Smooth muscle cell (in vitro differentiated cells): Measurements from ENCODE around the gene SMIM38. TPM values are rescaled to one million over a fixed set of nuclear protein-coding genes. Genes with fewer than 3 reads are reported as not detected.

Experiments
- DNase-seq: peaks from one replicate; lab custom pipeline; 2025; ENCODE audit not compliant: unreplicated experiment; lab: John Stamatoyannopoulos, UW
- H2AFZ ChIP-seq: fragments of 200-600 bp; sonication (generic); 2 replicates; pipeline ENCODE4 v1.6.0; 2016; ENCODE audit warnings: antibody characterized with exemption, low read depth, mild to moderate bottlenecking
- H3F3A ChIP-seq: fragments of 200-600 bp; sonication (generic); 2 replicates; pipeline ENCODE4 v1.6.0; 2017; ENCODE audit warnings: antibody characterized with exemption, low read depth
- H3K27ac ChIP-seq: fragments of 200-600 bp; sonication (generic); 2 replicates; pipeline ENCODE4 v1.5.1; 2016; ENCODE audit warnings: low read depth, mild to moderate bottlenecking
- H3K27me3 ChIP-seq: fragments of 200-600 bp; sonication (generic); 2 replicates; pipeline ENCODE4 v1.6.1; 2016; ENCODE audit warnings: low read depth, mild to moderate bottlenecking
- H3K36me3 ChIP-seq: fragments of 200-600 bp; sonication (generic); 2 replicates; pipeline ENCODE4 v1.5.1; 2016; ENCODE audit warnings: low read depth
- H3K4me1 ChIP-seq: fragments of 200-600 bp; sonication (generic); 2 replicates; pipeline ENCODE4 v1.5.1; 2016; ENCODE audit warnings: low read depth
- H3K4me2 ChIP-seq: fragments of 200-600 bp; sonication (generic); 2 replicates; pipeline ENCODE4 v1.6.0; 2016; ENCODE audit warnings: mild to moderate bottlenecking
- H3K4me3 ChIP-seq: fragments of 200-600 bp; sonication (generic); 2 replicates; pipeline ENCODE4 v1.5.1; 2016; ENCODE audit warnings: mild to moderate bottlenecking
- H3K79me2 ChIP-seq: fragments of 200-600 bp; sonication (generic); 2 replicates; pipeline ENCODE4 v1.6.0; 2016; ENCODE audit warnings: low read depth, mild to moderate bottlenecking
- H3K9ac ChIP-seq: fragments of 200-600 bp; sonication (generic); 2 replicates; pipeline ENCODE4 v1.6.0; 2016; ENCODE audit warnings: low read depth
- H3K9me3 ChIP-seq: fragments of 200-600 bp; sonication (generic); replicated peaks from 2 replicates; pipeline ENCODE4 v1.5.1; 2016; ENCODE audit warnings: low read depth
- H4K20me1 ChIP-seq: fragments of 200-600 bp; sonication (generic); 2 replicates; pipeline ENCODE4 v1.6.0; 2016; ENCODE audit warnings: low read depth
- CTCF ChIP-seq: fragments of 200-600 bp; sonication (generic); IDR thresholded peaks from 2 replicates; pipeline ENCODE4 v1.5.1; 2017; ENCODE audit warnings: borderline replicate concordance, mild to moderate bottlenecking, antibody characterized with exemption; ENCODE audit not compliant: insufficient read depth, poor library complexity, severe bottlenecking
- whole genome bisulfite sequencing: methylation state at CpG from one replicate; pipeline ENCODE4 v1.1.7; 2016; ENCODE audit warnings: low lambda C conversion rate; 5-methylcytosine and 5-hydroxymethylcytosine counted together
- polyA plus RNA-seq: library from polyadenylated mRNA; unstranded; fragments of >200 nt; fragmentation: Nextera tagmentation; extraction: Ambion mirVana; gene quantifications from 2 replicates; pipeline ENCODE4 v1.2.1, GENCODE V29; 2016
- total RNA-seq: library from RNA; depleted of rRNA; stranded (reverse); fragments of >200 nt; gene quantifications from 2 replicates; pipeline ENCODE4 v1.2.3, GENCODE V29; 2014

Gene SMIM38
- total and polyA plus RNA-seq, 2 experiments from 2014 or later = 0.27 TPM; not detected in 1

GRCh38 chr11:69130654-69131053 lies 25.1 kb upstream of the SMIM38 start:
- no peaks in the 10 kb centered on the region for H3K9me3 ChIP-seq
- 56% methylated on average over 9 of the region's 9 CpGs for WGBS
- no peak overlapping the region for H2AFZ ChIP-seq
- no peaks in the 10 kb centered on the region for H3F3A ChIP-seq
- H3K4me2 ChIP-seq = no peak overlapping the region
- H3K27me3 ChIP-seq = no peaks in the 10 kb centered on the region
- no peaks in the 10 kb centered on the region for H3K4me1 ChIP-seq
- H4K20me1 ChIP-seq = no peaks in the 10 kb centered on the region
- no peak overlapping the region for H3K9ac ChIP-seq
- TF ChIP-seq CTCF = no peak
- H3K79me2 ChIP-seq = no peaks in the 10 kb centered on the region
- no peak overlapping the region for H3K4me3 ChIP-seq
- DNase-seq = no peak
- no peaks in the 10 kb centered on the region for H3K36me3 ChIP-seq
- H3K27ac ChIP-seq = no peak overlapping the region

- Histone ChIP-seq H3K27me3 (no peaks in the 10 kb centered on the region), H3F3A (no peaks in the 10 kb centered on the region), H3K36me3 (no peaks in the 10 kb centered on the region), H2AFZ (no peak overlapping the region), H3K4me2 (no peak overlapping the region), H3K4me1 (no peaks in the 10 kb centered on the region), H3K4me3 (no peak overlapping the region), H3K9me3 (no peaks in the 10 kb centered on the region), H3K27ac (no peak overlapping the region), H4K20me1 (no peaks in the 10 kb centered on the region), H3K79me2 (no peaks in the 10 kb centered on the region), H3K9ac (no peak overlapping the region)
- DNase-seq = no peak
- WGBS = 89% methylated on average over 11 of the region's 11 CpGs
- TF ChIP-seq CTCF = no peak
Observed at GRCh38 chr11:69131121-69131566, 24.6 kb upstream of the SMIM38 start.

GRCh38 chr11:69131644-69132300 lies 24.0 kb upstream of the SMIM38 start:
- WGBS = 60% methylated on average over 15 of the region's 15 CpGs
- Histone ChIP-seq H3K79me2 (no peaks in the 10 kb centered on the region), H3K36me3 (no peaks in the 10 kb centered on the region), H3K9ac (no peak overlapping the region), H3K4me2 (no peak overlapping the region), H3K9me3 (no peaks in the 10 kb centered on the region), H3K27ac (no peak overlapping the region), H3K4me3 (no peak overlapping the region), H2AFZ (no peak overlapping the region), H4K20me1 (no peaks in the 10 kb centered on the region), H3F3A (no peaks in the 10 kb centered on the region), H3K27me3 (no peaks in the 10 kb centered on the region), H3K4me1 (no peaks in the 10 kb centered on the region)
- no peak for DNase-seq
- peak; percentile 88 for TF ChIP-seq CTCF

- H3K9me3 ChIP-seq = no peaks in the 10 kb centered on the region
- no peak overlapping the region for H3K9ac ChIP-seq
- H3K36me3 ChIP-seq = no peaks in the 10 kb centered on the region
- DNase-seq = no peak
- H3K27me3 ChIP-seq = no peaks in the 10 kb centered on the region
- WGBS = 85% methylated on average over 7 of the region's 7 CpGs
- no peaks in the 10 kb centered on the region for H3K79me2 ChIP-seq
- H3K27ac ChIP-seq = no peak overlapping the region
- H4K20me1 ChIP-seq = no peaks in the 10 kb centered on the region
- no peaks in the 10 kb centered on the region for H3K4me1 ChIP-seq
- no peak overlapping the region for H3K4me3 ChIP-seq
- no peaks in the 10 kb centered on the region for H3F3A ChIP-seq
- no peak overlapping the region for H3K4me2 ChIP-seq
- H2AFZ ChIP-seq = no peak overlapping the region
- TF ChIP-seq CTCF = no peak
Observed at GRCh38 chr11:69132301-69132670, 23.4 kb upstream of the SMIM38 start.
